GM12873 (cell line): Measurements from ENCODE around the gene ARID1B.

Experiments
- TF ChIP-seq, protein P1 (sequence below): IDR thresholded peaks from 2 replicates; pipeline ENCODE4 v1.5.1; 2012; ENCODE audit warnings: low read depth, mild to moderate bottlenecking, moderate library complexity, low read length, control low read depth; ENCODE audit not compliant: insufficient read depth; ENCODE audit errors: missing control alignments

The ARID1B gene

DNA sequence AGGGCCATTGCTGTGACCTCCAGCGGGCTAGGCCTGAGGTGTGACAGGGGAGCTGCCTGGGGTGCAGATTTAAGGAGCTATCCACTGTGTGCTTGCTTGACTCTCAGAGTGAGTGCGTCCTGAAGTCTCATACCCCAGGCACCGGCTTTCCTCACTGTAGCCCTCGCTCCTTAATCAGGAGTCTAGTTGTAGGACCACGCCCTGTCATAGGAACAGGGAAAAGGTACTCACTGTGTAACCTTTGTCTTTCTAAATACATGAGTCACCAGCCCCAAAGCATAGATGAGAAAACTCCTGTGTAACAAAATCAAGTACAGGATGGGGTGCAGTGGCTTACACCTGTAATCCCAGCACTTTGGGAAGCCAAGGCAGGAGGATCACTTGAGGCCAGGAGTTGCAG is 404.5 kb downstream of the ARID1B start:
- TF ChIP-seq, protein P1, sequence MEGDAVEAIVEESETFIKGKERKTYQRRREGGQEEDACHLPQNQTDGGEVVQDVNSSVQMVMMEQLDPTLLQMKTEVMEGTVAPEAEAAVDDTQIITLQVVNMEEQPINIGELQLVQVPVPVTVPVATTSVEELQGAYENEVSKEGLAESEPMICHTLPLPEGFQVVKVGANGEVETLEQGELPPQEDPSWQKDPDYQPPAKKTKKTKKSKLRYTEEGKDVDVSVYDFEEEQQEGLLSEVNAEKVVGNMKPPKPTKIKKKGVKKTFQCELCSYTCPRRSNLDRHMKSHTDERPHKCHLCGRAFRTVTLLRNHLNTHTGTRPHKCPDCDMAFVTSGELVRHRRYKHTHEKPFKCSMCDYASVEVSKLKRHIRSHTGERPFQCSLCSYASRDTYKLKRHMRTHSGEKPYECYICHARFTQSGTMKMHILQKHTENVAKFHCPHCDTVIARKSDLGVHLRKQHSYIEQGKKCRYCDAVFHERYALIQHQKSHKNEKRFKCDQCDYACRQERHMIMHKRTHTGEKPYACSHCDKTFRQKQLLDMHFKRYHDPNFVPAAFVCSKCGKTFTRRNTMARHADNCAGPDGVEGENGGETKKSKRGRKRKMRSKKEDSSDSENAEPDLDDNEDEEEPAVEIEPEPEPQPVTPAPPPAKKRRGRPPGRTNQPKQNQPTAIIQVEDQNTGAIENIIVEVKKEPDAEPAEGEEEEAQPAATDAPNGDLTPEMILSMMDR = no peak

GRCh38 chr6:157182503-157183264 is 405.5 kb downstream of the ARID1B start:
- TF ChIP-seq, protein P1 = no peak

DNA sequence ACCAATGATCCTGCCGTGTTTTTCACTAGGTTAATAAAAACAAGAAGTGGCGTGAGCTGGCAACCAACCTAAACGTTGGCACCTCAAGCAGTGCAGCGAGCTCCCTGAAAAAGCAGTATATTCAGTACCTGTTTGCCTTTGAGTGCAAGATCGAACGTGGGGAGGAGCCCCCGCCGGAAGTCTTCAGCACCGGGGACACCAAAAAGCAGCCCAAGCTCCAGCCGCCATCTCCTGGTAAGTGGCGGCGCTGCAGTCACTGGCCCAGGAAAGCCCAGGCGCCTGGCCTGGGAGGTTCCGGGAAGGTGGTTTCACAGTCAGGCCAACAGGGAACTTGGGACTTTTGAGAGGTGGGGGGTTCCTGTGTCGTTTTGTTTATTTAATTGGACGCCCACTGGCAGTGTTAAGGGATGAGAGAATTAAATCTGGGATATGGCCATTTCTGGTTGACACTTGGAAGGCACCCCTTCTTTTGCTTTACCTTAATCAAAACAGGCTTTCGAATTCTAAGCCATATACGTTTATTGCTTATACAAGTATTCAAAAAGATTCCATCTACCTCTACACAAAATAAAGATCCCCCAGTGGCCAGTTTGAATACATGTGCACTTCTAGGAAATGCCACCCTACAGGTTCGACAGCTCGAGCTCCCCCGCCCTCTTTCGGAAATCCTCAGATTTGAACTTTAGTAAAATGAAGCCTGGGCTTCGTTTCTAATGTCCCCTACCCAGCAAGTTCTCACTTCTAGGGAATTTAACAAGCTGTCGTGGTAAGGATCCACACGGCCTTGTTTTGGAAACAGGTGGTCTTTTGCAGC is 407.2 kb downstream of the ARID1B start:
- TF ChIP-seq, protein P1 = peak; percentile 66

DNA sequence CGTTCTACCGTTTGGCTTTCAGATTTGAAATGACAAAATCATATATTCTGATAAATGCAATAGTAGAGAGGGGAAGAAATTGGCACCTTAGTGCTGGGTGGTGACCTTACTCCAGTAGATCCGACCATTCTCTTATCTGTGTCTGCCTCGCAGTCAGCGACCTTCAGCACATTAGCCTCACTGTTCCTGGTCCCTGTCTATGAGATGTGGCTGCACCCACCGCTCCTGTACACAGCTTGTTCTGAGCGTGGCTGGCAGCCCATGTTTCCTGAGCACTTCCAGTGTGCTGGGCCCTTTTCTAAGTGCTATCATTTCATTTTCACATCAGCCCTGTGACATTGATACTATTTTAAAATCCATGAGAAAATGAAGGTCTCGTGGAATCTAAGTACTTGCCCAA is 408.0 kb downstream of the ARID1B start:
- TF ChIP-seq, protein P1 = no peak

- TF ChIP-seq, protein P1 = no peak
Measured at GRCh38 chr6:157185986-157186385, 408.8 kb downstream of the ARID1B start.

DNA sequence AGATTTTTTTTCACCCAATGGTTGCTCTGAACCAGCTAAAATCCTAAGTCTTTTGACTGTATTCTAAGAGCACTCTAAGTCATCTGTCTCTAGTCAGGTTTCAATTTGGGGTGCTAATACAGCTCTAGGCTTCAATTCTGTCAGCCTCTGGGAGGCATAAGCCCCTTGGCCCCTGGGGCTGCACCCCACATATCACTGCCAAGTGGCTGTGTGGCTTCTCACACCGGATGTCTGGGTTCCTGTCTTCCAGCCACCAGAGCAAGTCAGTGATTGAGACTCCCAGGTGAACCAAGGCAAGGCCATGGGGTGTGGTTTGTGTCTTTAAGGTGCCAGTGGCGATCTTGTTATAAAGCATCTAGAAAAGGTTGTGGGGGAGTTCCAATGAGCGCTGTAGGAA is 409.6 kb downstream of the ARID1B start:
- TF ChIP-seq, protein P1 = no peak
